H7 (cell line): ENCODE results near the gene PRPF4. TPM values are rescaled to one million over a fixed set of nuclear protein-coding genes. Genes with fewer than 3 reads are reported as not detected.
A peak's percentile ranks its signal among the peaks of the same experiment; 100 is the strongest.
"Not testable (repeated sequence)": the region's sequence is repeated elsewhere in the genome, so short reads cannot be mapped to it uniquely, and the experiment has no call there.

Experiments
- DNase-seq: peaks from one replicate; pipeline ENCODE4 v3.0.0; 2012
- H3K27me3 ChIP-seq: 2 replicates; pipeline ENCODE4 v1.6.0; 2011; ENCODE audit warnings: mild to moderate bottlenecking, low read length; ENCODE audit not compliant: control insufficient read depth, insufficient read depth
- H3K36me3 ChIP-seq: replicated peaks from 2 replicates; pipeline ENCODE4 v1.5.1; 2011; ENCODE audit warnings: low read length; ENCODE audit not compliant: control insufficient read depth, insufficient read depth
- H3K4me3 ChIP-seq: 2 replicates; pipeline ENCODE4 v1.5.1; 2011; ENCODE audit warnings: low read depth, mild to moderate bottlenecking, control low read depth, low read length, moderate library complexity; ENCODE audit not compliant: insufficient read depth
- total RNA-seq: library from RNA; depleted of rRNA; stranded (reverse); fragments of >200 nt; shearing (Covaris generic); gene quantifications from 2 replicates; pipeline ENCODE4 v1.2.3, GENCODE V29; 2014

The PRPF4 gene
- total RNA-seq, 1 experiment from 2014 or later, result 38.4 TPM

- no peak for DNase-seq
- Histone ChIP-seq H3K36me3 (peaks cover 43% of the 10 kb centered on the region), H3K27me3 (no peaks in the 10 kb centered on the region), H3K4me3 (no peak overlapping the region)
Measured at GRCh38 chr9:113290052-113290607, 14.7 kb downstream of the PRPF4 start.

GRCh38 chr9:113293285-113293878 is 17.9 kb downstream of the PRPF4 start:
- Histone ChIP-seq H3K4me3 (no peak overlapping the region), H3K27me3 (no peaks in the 10 kb centered on the region), H3K36me3 (peaks cover 27% of the 10 kb centered on the region)
- DNase-seq, result no peak

GRCh38 chr9:113296247-113296646 is 20.8 kb downstream of the PRPF4 start:
- H3K27me3 ChIP-seq, H3K4me3 ChIP-seq, DNase-seq, H3K36me3 ChIP-seq: not testable (repeated sequence)

GRCh38 chr9:113296796-113297558 is 21.5 kb downstream of the PRPF4 start:
- DNase-seq, result no peak
- Histone ChIP-seq H3K36me3 (peaks cover 5% of the 10 kb centered on the region), H3K27me3 (no peaks in the 10 kb centered on the region), H3K4me3 (no peak overlapping the region)

GRCh38 chr9:113298311-113298710 is 22.9 kb downstream of the PRPF4 start:
- no peaks in the 10 kb centered on the region; the same call in 1 of the 2 replicates for H3K36me3 ChIP-seq
- no peak for DNase-seq
- H3K27me3 ChIP-seq, result no peaks in the 10 kb centered on the region
- no peak overlapping the region for H3K4me3 ChIP-seq

- no peak overlapping the region for H3K4me3 ChIP-seq
- DNase-seq, result peak; percentile 44
Measured at GRCh38 chr9:113298924-113299770, 23.7 kb downstream of the PRPF4 start.

GRCh38 chr9:113299800-113300292 is 24.4 kb downstream of the PRPF4 start:
- DNase-seq, result no peak
- H3K36me3 ChIP-seq, result no peaks in the 10 kb centered on the region
- H3K27me3 ChIP-seq, result no peaks in the 10 kb centered on the region
- H3K4me3 ChIP-seq, result no peak overlapping the region

More at GRCh38 chr9:113298924-113299770, 23.7 kb downstream of the PRPF4 start:
- Histone ChIP-seq H3K27me3 (no peaks in the 10 kb centered on the region), H3K36me3 (no peaks in the 10 kb centered on the region)

GRCh38 chr9:113301548-113301947 is 26.1 kb downstream of the PRPF4 start:
- DNase-seq, result no peak
- H3K36me3 ChIP-seq, result no peaks in the 10 kb centered on the region
- H3K4me3 ChIP-seq, result no peak overlapping the region
- no peaks in the 10 kb centered on the region for H3K27me3 ChIP-seq

GRCh38 chr9:113302792-113303418 is 27.4 kb downstream of the PRPF4 start, which contains the start of gene RNF183:
RNF183 (minus strand) TSS chr9:113303376; CDS start chr9:113298184, 5,192 bp downstream.
- Histone ChIP-seq H3K36me3 (no peaks in the 10 kb centered on the region), H3K4me3 (no peak within 1 kb of the TSS), H3K27me3 (no peaks in the 10 kb centered on the region)
- DNase-seq, result peak; percentile 36

- Histone ChIP-seq H3K27me3 (no peaks in the 10 kb centered on the region), H3K4me3 (no peak overlapping the region), H3K36me3 (no peaks in the 10 kb centered on the region)
- DNase-seq, result no peak
Measured at GRCh38 chr9:113306566-113306965, 31.1 kb downstream of the PRPF4 start.

- DNase-seq, result no peak
- Histone ChIP-seq H3K36me3 (no peaks in the 10 kb centered on the region), H3K4me3 (no peak overlapping the region), H3K27me3 (no peaks in the 10 kb centered on the region)
Measured at GRCh38 chr9:113307396-113307975, 32.0 kb downstream of the PRPF4 start.

- Histone ChIP-seq H3K4me3 (no peak overlapping the region), H3K27me3 (no peaks in the 10 kb centered on the region), H3K36me3 (no peaks in the 10 kb centered on the region)
- DNase-seq, result peak; percentile 49
Measured at GRCh38 chr9:113309204-113309813, 33.9 kb downstream of the PRPF4 start.

- no peak for DNase-seq
- Histone ChIP-seq H3K27me3 (no peaks in the 10 kb centered on the region), H3K4me3 (no peak overlapping the region), H3K36me3 (no peaks in the 10 kb centered on the region)
Measured at GRCh38 chr9:113310538-113310937, 35.1 kb downstream of the PRPF4 start.
